IPS-20b (cell line): Measurements from ENCODE around the gene PHPT1.

Experiments used
- H3K27ac ChIP-seq: one replicate; pipeline ENCODE4 v1.5.1; 2013; ENCODE audit warnings: low read length
- H3K27me3 ChIP-seq: 2 replicates; pipeline ENCODE4 v1.6.1; 2013; ENCODE audit warnings: mild to moderate bottlenecking, low read length, inconsistent platforms; ENCODE audit not compliant: insufficient read depth
- H3K36me3 ChIP-seq: 2 replicates; pipeline ENCODE4 v1.6.1; 2013; ENCODE audit warnings: low read depth, mild to moderate bottlenecking, inconsistent platforms, low read length, moderate library complexity; ENCODE audit not compliant: insufficient read depth
- H3K4me1 ChIP-seq: 2 replicates; pipeline ENCODE4 v1.6.1; 2013; ENCODE audit warnings: mild to moderate bottlenecking, control low read depth, inconsistent platforms, low read length, moderate library complexity; ENCODE audit not compliant: insufficient read depth
- H3K4me3 ChIP-seq: 2 replicates; pipeline ENCODE4 v1.5.1; 2013; ENCODE audit warnings: mild to moderate bottlenecking, low read length, inconsistent platforms
- H3K9ac ChIP-seq: 2 replicates; pipeline ENCODE4 v1.6.1; 2013; ENCODE audit warnings: low read depth, mild to moderate bottlenecking, inconsistent platforms, low read length, moderate library complexity
- H3K9me3 ChIP-seq: 2 replicates; pipeline ENCODE4 v1.6.1; 2013; ENCODE audit warnings: mild to moderate bottlenecking, low read depth, low read length, inconsistent platforms; ENCODE audit not compliant: insufficient read depth

The PHPT1 gene

DNA sequence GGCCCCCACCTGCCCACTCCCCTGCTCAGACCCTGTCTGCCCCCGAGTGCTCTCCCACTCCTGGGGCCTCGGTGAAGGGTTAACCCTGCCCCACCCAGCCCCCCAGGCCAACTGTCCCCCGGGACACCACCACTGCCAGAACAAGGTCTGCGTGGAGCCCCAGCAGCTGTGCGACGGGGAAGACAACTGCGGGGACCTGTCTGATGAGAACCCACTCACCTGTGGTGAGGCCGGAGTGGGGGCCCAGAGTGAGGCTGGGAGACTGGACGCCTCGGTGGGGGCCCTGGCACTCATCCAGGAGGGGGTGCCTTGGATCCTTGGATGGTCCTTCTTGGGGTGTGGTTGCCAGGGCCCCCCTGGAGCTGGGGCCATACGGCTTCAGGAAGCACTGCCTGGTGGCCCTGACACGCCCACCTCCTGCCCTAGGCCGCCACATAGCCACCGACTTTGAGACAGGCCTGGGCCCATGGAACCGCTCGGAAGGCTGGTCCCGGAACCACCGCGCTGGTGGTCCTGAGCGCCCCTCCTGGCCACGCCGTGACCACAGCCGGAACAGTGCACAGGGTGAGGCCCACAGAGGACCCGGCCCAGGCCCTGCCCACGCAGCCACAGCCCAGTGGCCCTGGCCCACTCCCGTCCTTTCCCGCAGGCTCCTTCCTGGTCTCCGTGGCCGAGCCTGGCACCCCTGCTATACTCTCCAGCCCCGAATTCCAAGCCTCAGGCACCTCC, 5.1 kb downstream of the PHPT1 start:
- Histone ChIP-seq H3K9ac (no peak overlapping the region), H3K4me1 (peaks cover 4% of the 10 kb centered on the region; the same call in 1 of the 2 replicates), H3K27me3 (no peaks in the 10 kb centered on the region), H3K27ac (no peak overlapping the region), H3K9me3 (no peaks in the 10 kb centered on the region), H3K4me3 (no peak overlapping the region), H3K36me3 (peaks cover 16% of the 10 kb centered on the region)

DNA sequence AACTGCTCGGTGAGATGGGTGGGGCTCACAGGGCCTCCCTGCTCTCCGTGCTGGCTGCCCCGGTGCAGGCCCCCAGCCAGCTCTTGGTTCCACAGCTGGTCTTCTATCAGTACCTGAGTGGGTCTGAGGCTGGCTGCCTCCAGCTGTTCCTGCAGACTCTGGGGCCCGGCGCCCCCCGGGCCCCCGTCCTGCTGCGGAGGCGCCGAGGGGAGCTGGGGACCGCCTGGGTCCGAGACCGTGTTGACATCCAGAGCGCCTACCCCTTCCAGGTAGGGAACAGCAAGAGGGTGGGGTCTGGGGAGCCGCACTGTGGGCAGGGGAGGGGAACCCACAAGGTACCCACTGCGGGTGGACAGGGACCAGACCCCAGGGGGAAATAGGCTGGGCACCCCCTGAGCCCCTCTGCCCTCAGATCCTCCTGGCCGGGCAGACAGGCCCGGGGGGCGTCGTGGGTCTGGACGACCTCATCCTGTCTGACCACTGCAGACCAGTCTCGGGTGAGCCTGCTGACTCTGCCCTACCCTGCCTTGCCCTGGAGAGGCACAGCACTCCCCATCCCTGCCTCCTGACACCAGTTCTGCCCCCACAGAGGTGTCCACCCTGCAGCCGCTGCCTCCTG, 5.7 kb downstream of the PHPT1 start:
- H3K4me1 ChIP-seq, result peaks cover 3% of the 10 kb centered on the region; the same call in 1 of the 2 replicates
- no peaks in the 10 kb centered on the region for H3K9me3 ChIP-seq

DNA sequence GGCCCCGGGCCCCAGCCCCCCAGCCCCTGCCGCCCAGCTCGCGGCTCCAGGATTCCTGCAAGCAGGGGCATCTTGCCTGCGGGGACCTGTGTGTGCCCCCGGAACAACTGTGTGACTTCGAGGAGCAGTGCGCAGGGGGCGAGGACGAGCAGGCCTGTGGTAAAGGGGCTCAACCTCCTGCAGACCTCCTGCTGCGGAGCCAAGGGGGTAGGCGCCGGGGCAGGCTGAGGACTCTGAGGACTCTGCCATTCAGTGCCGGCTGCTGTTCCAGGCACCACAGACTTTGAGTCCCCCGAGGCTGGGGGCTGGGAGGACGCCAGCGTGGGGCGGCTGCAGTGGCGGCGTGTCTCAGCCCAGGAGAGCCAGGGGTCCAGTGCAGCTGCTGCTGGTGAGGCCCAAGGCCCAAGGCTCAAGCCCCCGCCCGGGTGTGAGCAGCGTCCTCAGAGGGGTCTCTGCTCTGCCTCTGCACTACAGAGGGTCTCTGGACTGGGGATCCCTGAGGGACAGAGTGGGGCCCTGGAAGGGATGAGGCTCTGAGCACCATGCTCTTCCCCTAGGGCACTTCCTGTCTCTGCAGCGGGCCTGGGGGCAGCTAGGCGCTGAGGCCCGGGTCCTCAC, 6.4 kb downstream of the PHPT1 start:
- H3K36me3 ChIP-seq, result peaks cover 16% of the 10 kb centered on the region

More for the DNA sequence above, 5.7 kb downstream of the PHPT1 start:
- Histone ChIP-seq H3K9ac (no peak overlapping the region), H3K4me3 (no peak overlapping the region), H3K36me3 (peaks cover 16% of the 10 kb centered on the region), H3K27ac (no peak overlapping the region), H3K27me3 (no peaks in the 10 kb centered on the region)

DNA sequence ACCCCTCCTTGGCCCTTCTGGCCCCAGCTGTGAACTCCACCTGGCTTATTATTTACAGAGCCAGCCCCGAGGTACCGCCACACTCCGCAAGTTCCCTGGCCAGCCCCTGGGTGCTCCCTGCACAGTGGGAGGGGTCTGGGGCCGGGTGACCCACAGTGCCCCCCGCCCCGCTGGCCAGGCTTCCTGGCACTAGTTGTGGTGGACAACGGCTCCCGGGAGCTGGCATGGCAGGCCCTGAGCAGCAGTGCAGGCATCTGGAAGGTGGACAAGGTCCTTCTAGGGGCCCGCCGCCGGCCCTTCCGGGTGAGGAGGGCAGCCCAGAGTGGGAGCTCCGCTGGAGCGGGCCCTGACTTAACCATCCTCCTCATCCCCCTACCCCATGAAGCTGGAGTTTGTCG, 6.9 kb downstream of the PHPT1 start:
- Histone ChIP-seq H3K27me3 (no peaks in the 10 kb centered on the region), H3K9ac (no peak overlapping the region), H3K4me3 (no peak overlapping the region), H3K27ac (no peak overlapping the region), H3K9me3 (no peaks in the 10 kb centered on the region), H3K36me3 (peaks cover 16% of the 10 kb centered on the region), H3K4me1 (no peaks in the 10 kb centered on the region)

More for the DNA sequence above, 6.4 kb downstream of the PHPT1 start:
- H3K27me3 ChIP-seq, result no peaks in the 10 kb centered on the region
- H3K4me3 ChIP-seq, result no peak overlapping the region
- H3K9ac ChIP-seq, result no peak overlapping the region
- no peaks in the 10 kb centered on the region for H3K9me3 ChIP-seq
- H3K4me1 ChIP-seq, result no peaks in the 10 kb centered on the region
- no peak overlapping the region for H3K27ac ChIP-seq

DNA sequence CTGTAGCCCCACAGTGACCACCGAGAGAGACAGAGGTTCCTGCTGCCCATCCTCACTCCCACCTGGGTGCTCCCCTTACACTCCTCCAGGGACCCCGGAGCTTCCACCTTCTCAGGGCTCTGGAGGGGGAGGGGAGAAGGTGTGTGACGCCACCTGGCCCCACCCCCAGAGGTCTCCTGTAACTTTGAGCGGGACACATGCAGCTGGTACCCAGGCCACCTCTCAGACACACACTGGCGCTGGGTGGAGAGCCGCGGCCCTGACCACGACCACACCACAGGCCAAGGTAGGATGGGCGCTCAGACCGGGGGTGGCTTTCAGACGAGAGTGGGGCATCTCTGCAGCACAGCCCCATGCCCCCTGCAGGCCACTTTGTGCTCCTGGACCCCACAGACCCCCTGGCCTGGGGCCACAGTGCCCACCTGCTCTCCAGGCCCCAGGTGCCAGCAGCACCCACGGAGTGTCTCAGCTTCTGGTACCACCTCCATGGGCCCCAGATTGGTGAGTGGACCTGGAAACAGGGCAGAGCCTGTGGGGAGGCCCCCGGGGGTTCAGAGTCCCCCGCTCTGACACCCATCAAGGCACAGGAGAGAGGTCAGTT, 7.4 kb downstream of the PHPT1 start:
- no peak overlapping the region for H3K27ac ChIP-seq
- no peaks in the 10 kb centered on the region for H3K27me3 ChIP-seq
- no peak overlapping the region for H3K4me3 ChIP-seq
- H3K36me3 ChIP-seq, result peaks cover 17% of the 10 kb centered on the region
- no peaks in the 10 kb centered on the region for H3K9me3 ChIP-seq
- H3K9ac ChIP-seq, result no peak overlapping the region
- no peaks in the 10 kb centered on the region for H3K4me1 ChIP-seq

DNA sequence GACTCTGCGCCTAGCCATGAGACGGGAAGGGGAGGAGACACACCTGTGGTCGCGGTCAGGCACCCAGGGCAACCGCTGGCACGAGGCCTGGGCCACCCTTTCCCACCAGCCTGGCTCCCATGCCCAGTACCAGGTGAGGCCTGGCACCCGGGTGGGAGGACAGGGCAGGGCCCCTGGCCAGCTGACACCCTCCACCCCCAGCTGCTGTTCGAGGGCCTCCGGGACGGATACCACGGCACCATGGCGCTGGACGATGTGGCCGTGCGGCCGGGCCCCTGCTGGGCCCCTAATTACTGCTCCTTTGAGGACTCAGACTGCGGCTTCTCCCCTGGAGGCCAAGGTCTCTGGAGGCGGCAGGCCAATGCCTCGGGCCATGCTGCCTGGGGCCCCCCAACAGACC, 8.0 kb downstream of the PHPT1 start:
- Histone ChIP-seq H3K27ac (no peak overlapping the region), H3K27me3 (no peaks in the 10 kb centered on the region), H3K4me1 (no peaks in the 10 kb centered on the region), H3K4me3 (no peak overlapping the region), H3K36me3 (peaks cover 19% of the 10 kb centered on the region), H3K9ac (no peak overlapping the region), H3K9me3 (no peaks in the 10 kb centered on the region)

DNA sequence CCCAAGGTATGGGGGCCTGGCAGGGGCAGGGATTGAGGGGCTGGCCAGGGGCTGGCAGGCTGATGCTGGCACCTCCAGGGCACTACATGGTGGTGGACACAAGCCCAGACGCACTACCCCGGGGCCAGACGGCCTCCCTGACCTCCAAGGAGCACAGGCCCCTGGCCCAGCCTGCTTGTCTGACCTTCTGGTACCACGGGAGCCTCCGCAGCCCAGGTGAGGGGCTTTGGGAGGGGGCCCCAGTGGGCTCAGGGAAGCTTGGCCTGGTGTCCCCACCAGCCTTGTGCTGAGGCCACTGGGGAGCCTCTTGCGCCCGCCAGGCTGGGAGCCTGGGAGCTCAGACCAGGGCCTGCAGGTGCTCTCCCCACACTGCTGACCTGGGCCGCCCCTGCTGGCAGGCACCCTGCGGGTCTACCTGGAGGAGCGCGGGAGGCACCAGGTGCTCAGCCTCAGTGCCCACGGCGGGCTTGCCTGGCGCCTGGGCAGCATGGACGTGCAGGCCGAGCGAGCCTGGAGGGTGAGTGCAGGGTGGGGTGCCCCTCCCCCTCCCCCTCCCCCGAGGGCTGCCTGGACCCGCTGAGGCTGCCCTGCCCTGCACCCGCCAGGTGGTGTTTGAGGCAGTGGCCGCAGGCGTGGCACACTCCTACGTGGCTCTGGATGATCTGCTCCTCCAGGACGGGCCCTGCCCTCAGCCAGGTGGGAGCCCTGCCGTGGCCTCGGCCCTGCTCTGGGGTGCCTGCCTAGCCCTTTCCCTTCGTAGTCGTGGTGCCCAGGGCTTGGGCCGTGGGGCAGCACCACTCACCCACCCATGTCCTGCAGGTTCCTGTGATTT, 8.6 kb downstream of the PHPT1 start:
- Histone ChIP-seq H3K27ac (no peak overlapping the region), H3K4me1 (no peaks in the 10 kb centered on the region), H3K9ac (no peak overlapping the region), H3K9me3 (no peaks in the 10 kb centered on the region), H3K36me3 (peaks cover 25% of the 10 kb centered on the region), H3K4me3 (no peak overlapping the region), H3K27me3 (no peaks in the 10 kb centered on the region)

DNA sequence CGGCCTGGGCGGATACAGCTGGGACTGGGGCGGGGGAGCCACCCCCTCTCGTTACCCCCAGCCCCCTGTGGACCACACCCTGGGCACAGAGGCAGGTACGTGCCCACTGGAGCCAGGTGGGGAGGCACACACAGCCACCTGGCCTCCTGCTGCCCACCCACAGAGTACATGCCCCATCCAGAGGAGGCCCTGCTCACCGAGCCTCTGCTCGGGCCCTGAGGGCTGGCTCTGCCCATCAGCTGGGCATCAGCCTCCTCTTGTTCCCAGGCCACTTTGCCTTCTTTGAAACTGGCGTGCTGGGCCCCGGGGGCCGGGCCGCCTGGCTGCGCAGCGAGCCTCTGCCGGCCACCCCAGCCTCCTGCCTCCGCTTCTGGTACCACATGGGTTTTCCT, 9.2 kb downstream of the PHPT1 start:
- Histone ChIP-seq H3K36me3 (peaks cover 32% of the 10 kb centered on the region), H3K9me3 (no peaks in the 10 kb centered on the region), H3K27me3 (no peaks in the 10 kb centered on the region), H3K4me3 (no peak overlapping the region), H3K9ac (no peak overlapping the region), H3K27ac (no peak overlapping the region), H3K4me1 (no peaks in the 10 kb centered on the region)

DNA sequence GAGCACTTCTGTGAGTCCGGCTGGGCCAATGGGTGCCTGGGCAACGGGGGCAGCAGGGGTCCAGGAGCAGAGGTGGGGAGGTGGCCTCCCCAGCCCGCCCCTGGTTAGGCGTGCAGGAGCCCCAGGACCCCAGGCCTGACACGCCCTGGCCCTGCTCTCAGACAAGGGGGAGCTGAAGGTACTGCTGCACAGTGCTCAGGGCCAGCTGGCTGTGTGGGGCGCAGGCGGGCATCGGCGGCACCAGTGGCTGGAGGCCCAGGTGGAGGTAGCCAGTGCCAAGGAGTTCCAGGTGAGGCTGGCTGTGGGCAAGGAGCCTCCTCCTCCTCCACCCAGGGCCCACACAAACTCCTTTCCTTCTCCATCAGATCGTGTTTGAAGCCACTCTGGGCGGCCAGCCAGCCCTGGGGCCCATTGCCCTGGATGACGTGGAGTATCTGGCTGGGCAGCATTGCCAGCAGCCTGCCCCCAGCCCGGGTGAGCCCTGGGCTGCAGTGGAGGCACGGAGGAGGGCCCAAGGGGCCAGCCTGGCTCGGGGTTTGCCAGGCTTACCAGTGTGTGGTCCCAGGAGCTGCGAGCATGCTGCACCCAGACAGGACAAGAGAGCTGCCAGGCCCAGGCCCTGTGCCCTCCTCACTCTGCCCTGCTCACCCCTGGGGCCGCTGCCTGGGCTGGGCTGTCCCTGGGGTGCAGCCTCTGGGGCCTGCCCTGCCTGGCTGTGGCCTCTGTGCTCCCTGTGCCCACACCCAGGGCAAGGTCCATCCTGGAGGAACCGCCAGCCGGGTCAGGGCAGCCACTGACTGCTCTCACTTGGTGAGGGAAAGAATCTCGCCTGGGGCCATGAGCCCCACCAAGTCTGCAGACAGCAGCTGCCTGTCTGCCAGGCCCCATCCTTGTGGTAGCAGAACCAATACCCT, 9.9 kb downstream of the PHPT1 start:
- no peak overlapping the region for H3K27ac ChIP-seq
- no peak overlapping the region for H3K9ac ChIP-seq
- H3K27me3 ChIP-seq, result no peaks in the 10 kb centered on the region

DNA sequence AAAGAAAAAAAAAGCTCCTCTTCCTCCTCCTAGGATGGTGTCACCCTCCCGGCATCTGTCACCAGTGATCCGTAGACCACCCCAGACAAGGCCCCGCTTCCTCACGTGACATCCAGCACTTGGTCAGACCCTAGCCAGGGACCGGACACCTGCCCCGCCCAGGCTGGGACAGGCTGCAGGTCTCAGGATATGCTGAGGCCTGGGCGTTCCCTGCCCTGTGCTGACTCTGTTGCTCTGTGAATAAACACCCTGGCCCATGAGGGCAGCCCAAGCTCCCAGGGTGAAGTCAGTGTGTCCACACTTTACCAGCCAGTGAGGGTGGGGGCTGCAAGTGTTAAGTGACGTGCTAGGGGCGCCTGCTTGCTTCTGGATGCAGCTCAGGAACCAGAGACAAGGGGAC, 11.3 kb downstream of the PHPT1 start:
- no peak overlapping the region for H3K9ac ChIP-seq
- H3K9me3 ChIP-seq, result no peaks in the 10 kb centered on the region
- no peak overlapping the region for H3K4me3 ChIP-seq
- H3K36me3 ChIP-seq, result peaks cover 41% of the 10 kb centered on the region
- H3K4me1 ChIP-seq, result peaks cover 3% of the 10 kb centered on the region; the same call in 1 of the 2 replicates
- H3K27me3 ChIP-seq, result no peaks in the 10 kb centered on the region
- no peak overlapping the region for H3K27ac ChIP-seq

More for the DNA sequence above, 9.9 kb downstream of the PHPT1 start:
- Histone ChIP-seq H3K4me1 (no peaks in the 10 kb centered on the region), H3K4me3 (no peak overlapping the region), H3K9me3 (no peaks in the 10 kb centered on the region), H3K36me3 (peaks cover 38% of the 10 kb centered on the region)
